ENCODE measurements around the gene CRACR2A. TPM values are rescaled to one million over a fixed set of nuclear protein-coding genes. Genes with fewer than 3 reads are reported as not detected.
A peak's percentile ranks its signal among the peaks of the same experiment; 100 is the strongest.

Gene CRACR2A
- total RNA-seq, 1 donor from 2014 or later: 3.0 TPM

DNA sequence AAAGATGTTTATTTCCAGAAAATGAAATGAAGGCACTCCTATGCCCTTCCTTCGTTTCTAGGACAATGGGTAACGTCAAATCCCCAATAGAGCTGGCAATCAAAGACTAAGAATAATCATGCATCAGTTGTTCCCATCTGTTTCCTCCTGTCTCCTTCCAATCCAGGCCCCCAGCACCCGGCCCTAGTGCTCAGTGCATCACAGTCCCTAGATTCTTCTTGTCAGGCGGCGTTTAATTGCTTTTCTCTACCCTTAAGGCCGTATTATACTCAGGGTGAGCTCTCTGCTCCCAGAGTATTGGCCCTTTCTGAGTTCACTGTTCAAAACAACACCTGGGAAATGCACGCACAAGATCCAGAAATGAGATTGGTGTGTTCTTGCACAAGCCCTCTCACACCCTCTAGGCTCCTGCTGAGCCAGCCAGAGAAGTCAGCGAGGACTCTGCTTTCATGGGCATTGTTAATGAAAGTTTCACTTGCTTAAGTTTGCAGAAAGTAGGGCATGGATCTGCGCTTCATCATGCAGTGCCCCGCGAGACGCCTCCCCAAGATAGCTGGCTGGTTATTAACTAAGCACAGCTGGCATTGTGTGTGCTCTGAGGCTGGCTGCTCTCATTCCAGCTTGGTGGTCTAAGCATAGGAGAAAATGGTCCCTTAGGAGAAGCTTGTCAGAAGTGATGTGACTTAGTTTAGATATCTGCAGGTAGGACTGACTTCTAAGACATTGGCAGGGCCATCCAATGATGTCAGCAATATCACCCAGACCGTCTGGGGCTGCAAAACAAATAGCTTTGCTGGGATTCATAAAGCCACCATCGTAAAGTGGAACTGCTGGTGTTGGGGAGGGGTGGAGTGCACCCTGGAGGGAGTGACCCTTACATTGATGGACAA, 28.7 kb downstream of the CRACR2A start:
- ATAC-seq: no peak

DNA sequence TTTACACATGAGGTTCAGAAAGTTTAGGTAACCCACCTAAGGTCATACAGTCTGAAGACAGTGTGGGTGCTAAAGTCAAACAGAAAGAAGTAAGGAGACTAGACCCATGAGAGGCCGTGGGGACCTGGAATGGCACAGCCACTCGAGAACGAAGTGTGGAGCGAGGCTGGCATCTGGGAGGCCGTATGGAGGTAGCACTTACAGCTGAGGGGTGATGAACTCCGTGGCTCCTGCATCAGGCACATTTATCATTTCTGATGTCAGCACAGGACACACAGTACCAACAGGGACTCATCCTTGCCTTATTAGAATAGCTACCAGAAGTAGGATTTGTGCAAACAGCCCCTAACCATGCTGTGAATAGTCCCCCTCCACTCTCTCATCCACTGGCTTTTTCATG, 30.5 kb downstream of the CRACR2A start:
- no peak for ATAC-seq

DNA sequence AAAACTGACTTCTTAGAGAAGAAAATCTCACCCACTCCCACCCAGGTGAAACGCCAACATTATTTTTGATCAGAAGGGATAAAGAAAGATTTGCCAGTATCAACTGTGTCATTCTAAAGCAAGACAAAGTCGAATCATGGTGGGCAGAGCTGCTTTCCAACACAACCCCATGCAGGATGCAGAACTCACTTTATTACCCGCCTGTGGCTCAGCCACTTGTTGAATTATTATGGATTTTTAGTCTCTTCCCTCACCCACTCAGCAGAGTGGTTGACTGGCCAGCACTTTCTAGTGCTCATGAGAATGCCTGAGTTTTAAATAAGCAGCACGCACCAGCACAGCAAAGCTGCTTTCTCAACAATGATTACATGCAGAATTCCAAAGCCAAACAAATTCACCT, 32.1 kb downstream of the CRACR2A start:
- ATAC-seq: no peak

DNA sequence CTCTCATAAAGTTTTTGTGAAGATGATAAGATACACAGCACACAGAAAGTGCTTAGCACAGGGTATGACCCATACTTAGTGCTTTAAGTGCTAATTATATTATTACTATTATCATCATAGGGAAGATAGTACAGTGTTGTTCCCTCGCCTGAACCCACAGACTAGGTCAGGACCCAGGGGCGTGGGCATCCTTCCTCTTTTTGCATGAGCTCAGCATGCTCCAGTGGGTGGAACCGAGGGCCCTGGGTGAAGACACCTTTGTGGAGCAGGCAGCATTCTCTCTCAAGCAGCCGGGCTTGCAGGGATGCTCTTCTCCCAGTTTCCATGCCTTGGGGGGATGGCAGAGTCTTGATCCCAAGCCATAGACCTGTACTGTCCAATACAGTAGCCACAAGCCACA, 34.8 kb downstream of the CRACR2A start:
- ATAC-seq: peak; percentile 47

DNA sequence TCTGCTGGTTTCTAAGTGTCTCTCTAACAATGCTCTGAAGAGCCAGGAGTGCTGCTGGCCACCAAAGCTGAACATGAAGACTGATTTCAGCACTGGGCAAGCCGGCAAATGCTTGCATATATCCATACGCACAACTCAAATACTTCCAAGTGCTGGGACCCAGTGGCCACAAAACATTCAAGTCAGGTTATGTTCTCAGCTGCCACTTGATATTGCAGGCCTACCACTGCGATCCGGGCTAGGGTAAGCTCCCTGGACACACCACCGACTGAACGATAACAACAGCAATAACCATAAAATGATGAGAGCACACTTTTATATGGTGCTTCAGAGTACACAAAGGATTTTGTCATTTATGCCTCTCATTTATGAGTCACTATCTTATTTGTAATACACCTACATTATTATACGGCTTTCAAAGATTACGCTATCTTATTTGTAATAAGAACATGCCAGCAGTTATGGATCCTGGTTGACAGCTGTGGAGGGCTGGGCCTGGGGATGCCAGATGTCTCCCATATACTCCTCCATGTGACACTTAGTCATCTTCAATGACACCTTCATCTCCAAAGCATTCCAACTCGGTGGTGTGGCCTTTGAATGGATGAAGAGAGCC, 35.5 kb downstream of the CRACR2A start:
- no peak for ATAC-seq

DNA sequence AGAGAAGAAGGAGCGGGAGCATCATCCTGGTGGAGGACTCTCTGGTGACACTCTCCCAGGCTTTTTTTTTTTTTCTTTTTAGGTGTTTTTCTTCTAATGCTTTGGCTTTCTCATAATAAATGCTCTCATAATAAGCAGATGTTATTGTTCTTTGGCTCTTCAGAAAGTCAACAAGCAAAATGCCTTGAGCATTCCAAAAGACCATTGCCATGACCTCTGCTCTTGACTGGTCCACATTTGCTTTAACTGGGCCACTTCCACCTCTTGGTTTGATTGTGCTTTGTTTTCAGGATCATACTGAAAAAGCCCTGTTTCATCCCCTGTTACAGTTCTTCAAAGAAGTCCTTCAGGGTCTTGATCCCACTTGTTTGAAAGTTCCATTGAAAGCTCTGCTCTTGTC, 36.9 kb downstream of the CRACR2A start:
- ATAC-seq: no peak

DNA sequence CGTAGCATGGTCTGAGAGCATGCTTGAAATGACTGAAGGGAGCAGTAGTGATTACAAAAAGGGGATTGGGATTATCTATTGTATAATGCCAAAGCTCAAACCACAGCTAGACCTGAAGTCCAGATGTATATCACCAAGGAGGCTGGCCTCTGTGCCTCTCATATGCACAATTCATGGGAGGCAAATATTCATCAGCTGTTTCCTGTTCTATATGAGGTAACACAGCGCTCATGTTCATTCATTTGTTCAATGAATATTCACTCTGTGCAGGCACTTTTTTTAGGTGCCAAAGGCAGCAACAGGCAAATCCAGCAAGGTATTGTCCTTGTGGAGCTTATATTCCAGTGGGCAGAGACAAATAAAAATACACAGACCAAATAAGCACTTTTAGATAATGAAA, 39.0 kb downstream of the CRACR2A start:
- ATAC-seq: no peak

DNA sequence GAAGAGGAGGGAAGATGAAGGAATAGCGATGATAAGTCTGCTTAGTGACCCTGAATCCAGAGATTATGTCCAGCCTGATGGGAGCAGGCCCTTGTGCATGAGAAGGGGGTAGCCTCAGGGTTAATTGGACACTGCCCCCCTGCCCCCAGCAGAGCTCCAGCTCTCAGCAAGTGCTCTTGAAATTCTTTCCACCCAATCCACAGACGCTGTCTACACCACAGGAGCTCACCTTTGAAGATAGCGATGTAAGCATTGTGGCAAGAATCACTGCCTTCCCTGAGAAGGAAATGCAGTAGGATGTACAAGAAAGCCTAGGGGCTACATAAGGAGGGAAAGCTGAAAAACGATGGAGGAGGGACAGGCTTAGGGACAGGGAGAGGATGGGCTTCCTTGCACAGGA, 39.4 kb downstream of the CRACR2A start:
- ATAC-seq: no peak

DNA sequence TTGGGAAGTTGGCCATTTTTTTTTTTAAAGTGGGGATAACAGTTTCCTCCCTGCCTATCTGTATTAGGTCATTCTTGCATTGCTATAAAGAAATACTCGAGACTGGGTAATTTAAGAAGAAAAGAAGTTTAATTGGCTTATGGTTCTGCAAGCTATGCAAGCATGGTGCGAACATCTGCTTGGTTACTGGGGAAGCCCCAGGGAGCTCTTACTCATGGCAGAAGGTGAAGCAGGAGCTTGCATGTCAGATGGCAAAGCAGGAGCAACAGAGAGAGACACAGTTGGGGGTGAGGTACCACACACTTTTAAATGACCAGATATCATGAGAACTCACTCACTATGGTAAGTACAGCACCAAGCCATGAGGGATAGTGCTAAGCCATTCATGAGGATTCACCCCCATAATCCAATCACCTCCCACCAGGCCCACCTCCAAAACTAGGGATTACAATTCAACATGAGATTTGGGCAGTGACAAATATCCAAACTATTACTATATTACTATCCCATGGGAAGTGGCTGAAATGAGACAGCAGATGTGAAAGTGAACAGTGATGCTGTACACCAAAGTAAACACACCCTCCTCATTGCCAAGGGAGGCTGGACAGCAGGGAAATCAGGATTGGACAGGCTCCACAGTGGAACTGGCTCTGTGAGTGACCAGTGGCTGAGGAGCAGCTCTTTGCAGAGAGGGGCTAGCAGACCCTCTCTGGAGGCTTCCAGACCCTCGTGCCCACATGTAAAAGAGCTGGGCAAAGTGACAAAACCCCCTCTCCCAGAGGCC, 40.5 kb downstream of the CRACR2A start:
- ATAC-seq: no peak

DNA sequence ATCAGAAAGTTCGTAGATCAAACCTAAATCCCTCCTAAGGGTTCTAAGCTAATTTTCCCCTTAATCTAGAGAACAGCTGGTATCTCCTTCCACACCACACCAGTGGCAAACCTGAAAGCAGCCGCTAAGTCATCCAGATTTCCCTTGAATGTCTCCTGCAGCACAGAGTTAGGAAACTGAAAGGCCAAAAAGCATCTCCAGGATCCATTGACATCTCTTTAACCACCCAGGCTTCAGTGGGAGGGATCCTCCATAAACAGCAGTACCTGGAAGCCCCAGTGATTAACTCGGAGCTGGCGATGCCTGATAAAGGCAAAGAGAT, 47.6 kb downstream of the CRACR2A start:
- no peak for ATAC-seq

DNA sequence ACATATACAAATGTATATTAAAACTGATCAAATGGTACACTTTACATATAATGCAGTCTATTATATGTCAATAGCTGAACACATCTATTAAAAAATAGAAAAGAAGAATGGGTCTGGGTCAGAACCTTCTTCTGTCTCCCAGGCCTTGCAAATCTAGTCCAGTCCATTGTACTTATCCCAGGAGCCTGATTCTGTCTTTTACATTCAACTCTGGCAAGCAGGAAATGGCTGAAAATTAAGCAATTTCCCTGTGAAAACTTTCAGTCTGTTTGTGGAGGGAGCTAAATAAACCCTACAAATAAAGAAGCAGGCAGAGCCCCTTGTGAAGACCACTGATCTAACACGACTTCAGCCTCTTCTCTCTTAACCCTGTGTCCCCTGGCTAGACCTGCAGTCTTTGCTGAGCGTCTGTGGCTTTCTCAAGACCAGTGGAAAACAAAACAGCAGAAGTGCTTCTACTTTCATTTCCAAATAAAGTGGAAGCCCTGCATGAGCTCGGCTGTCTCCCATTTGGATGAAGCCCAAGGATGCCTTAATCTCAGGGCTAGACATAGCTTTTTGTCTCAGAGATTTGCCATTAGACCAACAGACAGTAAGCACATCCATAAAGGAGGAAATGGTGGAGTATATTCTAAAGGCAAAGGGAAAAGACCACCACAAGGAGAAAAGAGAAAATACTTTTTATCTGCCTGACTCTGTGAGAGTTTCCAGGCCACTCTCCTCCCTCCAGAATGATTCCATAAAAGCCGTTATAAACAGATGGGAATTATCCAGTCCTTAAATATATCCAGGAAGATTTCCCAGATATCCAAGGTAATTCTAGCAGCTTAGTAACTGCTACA, 48.2 kb downstream of the CRACR2A start:
- no peak for ATAC-seq

DNA sequence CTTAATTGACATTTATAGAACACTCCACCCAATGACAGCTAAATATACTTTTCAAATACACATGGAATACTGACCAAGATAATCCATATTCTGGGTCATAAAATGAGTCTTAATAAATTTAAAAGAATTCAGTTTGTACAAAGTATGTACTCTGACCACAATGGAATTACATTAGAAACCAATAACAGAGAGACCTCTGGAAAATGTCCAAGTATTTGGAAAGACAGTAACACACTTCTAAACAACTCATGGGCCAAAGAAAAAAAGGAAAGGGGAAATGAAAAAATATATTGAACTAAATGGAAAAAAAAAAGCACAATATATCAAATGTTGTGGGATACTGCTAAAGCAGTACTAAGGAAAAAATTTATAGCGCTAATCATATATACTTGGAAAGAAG, 52.0 kb downstream of the CRACR2A start:
- ATAC-seq: no peak

DNA sequence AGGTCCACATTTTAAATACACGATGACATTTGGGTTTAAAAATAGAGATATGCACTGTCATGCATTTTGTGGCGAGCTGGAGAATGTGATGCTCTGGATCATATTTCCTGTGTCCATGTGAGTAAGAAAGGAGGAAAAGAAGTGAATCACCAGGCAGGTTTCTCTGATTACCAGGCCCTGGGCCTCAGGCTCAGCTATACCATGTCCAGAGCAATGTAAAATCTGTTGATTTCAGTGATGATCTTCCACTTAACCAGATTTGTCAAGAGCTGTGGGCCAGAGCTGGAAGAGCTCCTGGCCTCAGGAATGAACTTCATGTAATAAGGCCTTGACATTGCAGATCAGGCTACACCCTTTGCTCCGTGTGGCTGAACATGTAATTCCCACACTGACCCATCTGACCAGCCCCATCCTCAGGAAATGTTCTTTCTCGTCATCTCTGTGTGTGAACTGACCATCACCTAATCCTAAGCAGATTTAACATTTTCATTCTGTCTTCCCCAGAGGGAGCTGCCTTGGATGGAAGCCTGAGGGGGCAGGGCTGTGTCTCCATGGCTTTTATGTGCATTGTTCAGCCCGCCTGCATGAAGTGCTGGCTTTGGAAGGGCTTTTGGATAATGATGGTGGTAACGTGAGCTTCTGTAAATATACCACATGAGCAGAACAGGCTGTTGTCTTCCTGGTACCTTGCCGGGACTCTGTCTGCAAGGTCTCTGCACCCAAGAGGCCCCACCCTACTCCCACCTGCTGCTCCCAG, 54.5 kb downstream of the CRACR2A start:
- no peak for ATAC-seq

DNA sequence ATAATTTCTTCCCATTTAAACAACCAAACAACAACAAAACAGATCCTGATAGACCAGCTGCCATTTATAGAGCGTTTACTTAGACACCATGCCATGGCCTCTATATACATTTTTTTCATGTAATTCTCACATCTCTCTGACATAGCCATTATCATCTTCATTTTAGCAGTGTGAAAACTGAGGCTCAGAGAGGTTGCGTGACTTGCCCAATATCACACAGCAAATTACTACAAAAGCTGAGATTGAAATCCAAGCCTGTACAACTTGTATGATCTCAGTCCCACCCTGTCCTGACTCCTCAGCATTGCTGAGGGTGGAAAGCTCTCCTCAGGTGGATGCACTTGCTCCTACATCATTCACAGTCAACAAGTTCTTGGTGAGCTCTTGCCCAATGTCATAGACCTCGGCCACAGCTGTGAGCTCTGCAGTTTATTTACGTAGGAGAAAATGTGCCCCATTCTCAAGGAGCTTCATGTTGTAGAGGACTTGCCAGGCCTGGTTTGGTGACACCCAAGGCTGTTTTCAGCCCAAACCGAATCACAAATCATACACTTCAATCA, 55.5 kb downstream of the CRACR2A start:
- ATAC-seq: no peak

DNA sequence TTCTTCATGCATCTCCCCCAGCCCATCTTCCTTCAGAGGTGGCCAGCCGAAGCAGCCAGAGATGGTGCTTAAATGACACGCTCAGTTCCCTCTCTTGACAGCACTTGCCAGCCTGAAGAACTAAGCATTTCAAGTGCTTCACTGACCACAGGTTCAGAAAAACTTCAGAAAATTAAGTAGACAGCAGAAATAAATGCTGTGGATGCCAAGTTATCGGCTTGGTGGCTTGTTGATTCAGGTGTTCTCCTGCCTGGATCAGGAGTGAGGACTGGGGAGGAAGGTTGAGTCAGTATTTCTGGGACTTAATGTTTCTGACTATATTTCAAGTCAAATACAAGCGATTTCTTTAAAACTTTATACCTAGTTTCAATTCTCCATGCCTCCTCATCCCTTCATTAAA, 58.2 kb downstream of the CRACR2A start:
- no peak for ATAC-seq

DNA sequence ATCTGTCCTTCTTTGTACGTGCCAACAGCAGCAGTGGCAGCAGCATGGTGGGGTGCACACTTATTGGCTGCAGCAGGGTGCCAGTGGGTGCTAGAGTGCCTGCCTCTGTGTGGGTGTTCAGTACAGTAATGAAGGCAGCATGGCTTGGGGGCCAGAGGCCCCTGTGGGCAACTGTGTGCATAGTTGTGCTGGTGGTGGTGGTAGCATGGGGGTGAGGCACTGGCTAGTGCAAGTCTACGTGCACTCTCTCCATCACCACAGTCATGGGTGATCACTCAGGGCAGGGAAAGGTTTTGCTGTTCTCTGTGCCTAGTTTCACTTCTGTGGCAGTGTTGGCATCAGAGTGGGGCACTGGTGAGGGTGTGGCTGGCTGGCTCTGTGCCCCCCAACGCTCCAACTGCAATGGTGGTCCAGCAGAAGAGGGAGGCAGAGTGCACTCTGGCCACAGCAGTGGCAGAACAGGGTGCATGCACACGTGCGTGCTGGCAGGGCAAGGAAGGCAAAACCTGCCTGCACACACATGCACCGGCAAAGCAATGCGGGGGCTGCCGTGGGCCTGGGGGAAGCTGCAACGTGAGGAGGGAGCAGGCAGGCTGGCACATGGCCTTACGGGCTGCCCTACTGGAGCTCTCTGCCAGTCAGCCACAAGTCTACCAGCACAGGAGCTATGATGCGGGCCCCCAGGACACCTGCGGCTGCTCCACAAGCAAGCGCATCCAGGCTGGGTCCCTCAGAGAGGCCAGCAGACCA, 60.1 kb downstream of the CRACR2A start:
- peak; percentile 23 for ATAC-seq

DNA sequence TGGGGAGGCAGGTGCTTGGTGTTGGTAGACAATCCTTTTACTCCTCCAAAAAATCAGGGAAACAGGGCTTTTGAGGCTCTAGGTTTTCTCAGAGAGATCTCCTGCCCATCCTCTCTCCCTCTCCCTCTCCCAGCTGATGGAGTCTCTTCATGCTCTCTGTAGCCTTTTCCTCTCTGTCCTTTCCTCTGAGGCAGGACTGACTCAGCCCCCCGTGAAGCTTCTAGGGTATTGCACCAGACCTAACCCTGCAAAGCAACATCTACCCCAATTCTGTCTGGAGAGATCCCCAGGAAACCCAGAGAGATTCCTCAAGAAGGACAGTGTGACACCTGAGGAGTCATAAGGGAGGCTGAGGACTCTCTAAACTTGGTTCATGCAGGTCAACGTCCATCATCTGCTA, 66.4 kb downstream of the CRACR2A start:
- ATAC-seq: no peak

DNA sequence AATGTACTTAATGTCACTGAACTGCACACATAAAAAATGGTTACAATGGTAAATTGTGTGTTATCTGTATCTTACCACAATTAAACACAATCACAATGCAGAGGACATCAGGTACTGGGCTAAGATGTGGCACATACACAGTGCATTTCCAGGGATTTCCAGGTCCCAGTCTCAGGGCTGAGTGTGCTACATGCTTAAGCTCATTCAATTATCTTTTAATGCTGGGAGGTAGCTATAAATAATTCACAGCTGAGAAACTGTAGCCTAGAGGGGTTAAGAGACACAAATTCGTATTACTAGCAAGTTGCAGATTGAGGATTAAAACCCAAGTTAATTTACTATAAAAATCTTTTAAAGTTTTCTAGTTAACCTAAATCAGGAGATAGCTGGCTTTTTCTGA, 67.1 kb downstream of the CRACR2A start:
- no peak for ATAC-seq

DNA sequence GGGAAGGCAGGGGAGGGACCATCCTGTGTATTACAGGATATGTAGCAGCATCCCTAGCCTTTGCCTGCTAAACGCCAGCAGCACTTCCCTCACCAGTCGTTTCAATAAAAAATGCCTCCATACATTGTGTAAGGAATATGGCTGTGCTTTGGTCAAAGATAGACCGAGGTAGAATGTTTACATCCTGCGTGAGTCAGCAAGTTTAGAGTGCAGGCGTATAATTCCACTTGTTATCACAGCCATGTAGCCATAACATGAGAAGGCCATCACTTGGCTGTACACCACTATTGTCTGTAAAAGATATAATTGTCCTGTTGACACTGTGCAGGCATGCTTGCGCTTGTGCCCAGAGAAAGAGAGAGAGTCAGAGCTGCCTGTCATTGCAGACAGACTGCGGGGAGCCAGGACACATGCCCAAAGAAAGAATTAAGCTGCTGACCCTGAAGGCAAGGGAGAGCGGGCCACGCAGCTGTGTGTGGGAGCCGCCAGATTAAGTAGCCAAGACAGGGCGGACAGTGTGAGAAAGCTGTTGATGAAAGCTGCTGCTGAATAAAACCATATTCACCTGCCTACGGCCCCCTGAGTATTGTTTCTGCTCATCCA, 68.4 kb downstream of the CRACR2A start:
- ATAC-seq: no peak

DNA sequence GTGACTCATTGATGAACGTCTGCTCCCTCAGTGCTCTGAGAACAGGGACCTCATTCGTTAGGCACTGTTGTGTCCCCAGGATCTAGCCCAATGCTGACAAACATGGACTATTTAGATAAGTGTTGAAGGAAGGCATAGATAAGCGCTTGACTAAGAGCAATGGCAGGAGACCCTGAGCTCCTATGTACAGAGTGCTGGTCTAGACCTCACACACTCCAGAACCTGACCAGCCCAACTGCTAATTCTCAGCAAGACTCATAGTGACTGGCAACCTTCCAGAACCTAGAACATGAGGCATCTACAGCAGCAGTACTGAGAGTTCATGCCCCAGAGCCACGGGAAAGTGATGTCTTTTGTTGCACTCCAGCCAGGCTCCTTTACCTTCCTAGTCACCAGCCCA, 69.2 kb downstream of the CRACR2A start:
- peak; percentile 23 for ATAC-seq

Measured in esophagus mucosa (tissue), 1 donor.